PC-3 (cell line): ENCODE measurements around the gene HNRNPC. TPM values are rescaled to one million over a fixed set of nuclear protein-coding genes. Genes with fewer than 3 reads are reported as not detected.

ENCODE experiments used
- ATAC-seq: fragments of 200-7000 bp; cut with Tn5 transposase; 2 replicates; pipeline ENCODE4 v1.9.1; 2020; ENCODE audit warnings: mild to moderate bottlenecking, moderate library complexity
- BruUV-seq: library from RNA; stranded (reverse); fragments of 400-500 nt; replicated peaks from 2 replicates; lab custom pipeline; 2021; lab: Mats Ljungman, UMichigan
- CTCF ChIA-PET: fragments of 300-600 bp; sonication (Branson Sonifier 250); formaldehyde crosslinking; loops from one replicate; lab custom pipeline; 2022; ENCODE audit warnings: antibody characterized with exemption; lab: Charles Lee
- POLR2A ChIA-PET: fragments of 300-600 bp; sonication (Branson Sonifier 250); formaldehyde crosslinking; loops from one replicate; lab custom pipeline; 2022; ENCODE audit warnings: antibody characterized with exemption; ENCODE audit not compliant: unreplicated experiment; lab: Charles Lee
- DNase-seq: peaks from one replicate; pipeline ENCODE4 v3.0.0-alpha.2; 2015
- H2AFZ ChIP-seq: fragments of 300-600 bp; sonication (generic); 2 replicates; pipeline ENCODE4 v1.6.0; 2016; ENCODE audit warnings: antibody characterized with exemption, low read length
- H3F3A ChIP-seq: fragments of 300-600 bp; sonication (generic); one replicate; pipeline ENCODE4 v1.6.0; 2017; ENCODE audit warnings: antibody characterized with exemption, low read length, control low read depth, mild to moderate bottlenecking; ENCODE audit not compliant: unreplicated experiment
- H3K27ac ChIP-seq: fragments of 300-600 bp; sonication (generic); 2 replicates; pipeline ENCODE4 v1.5.1; 2016; ENCODE audit warnings: mild to moderate bottlenecking, low read length
- H3K27me3 ChIP-seq: fragments of 300-600 bp; sonication (generic); 2 replicates; pipeline ENCODE4 v1.6.1; 2016; ENCODE audit warnings: low read length, mixed read lengths
- H3K36me3 ChIP-seq: fragments of 300-600 bp; sonication (generic); 2 replicates; pipeline ENCODE4 v1.6.1; 2016; ENCODE audit warnings: low read depth, mixed run types, low read length, mixed read lengths
- H3K4me1 ChIP-seq: fragments of 300-600 bp; sonication (generic); 2 replicates; pipeline ENCODE4 v1.5.1; 2016; ENCODE audit warnings: low read length; ENCODE audit not compliant: insufficient read depth
- H3K4me2 ChIP-seq: fragments of 300-600 bp; sonication (generic); 2 replicates; pipeline ENCODE4 v1.6.0; 2016; ENCODE audit warnings: low read length
- H3K4me3 ChIP-seq: fragments of 300-600 bp; sonication (generic); 2 replicates; pipeline ENCODE4 v1.5.1; 2016; ENCODE audit warnings: mild to moderate bottlenecking, low read length, mixed read lengths
- H3K79me2 ChIP-seq: fragments of 300-600 bp; sonication (generic); 2 replicates; pipeline ENCODE4 v1.6.1; 2017; ENCODE audit warnings: low read length, mixed read lengths
- H3K9ac ChIP-seq: fragments of 300-600 bp; sonication (generic); 2 replicates; pipeline ENCODE4 v1.6.0; 2016; ENCODE audit warnings: mild to moderate bottlenecking, low read length
- H3K9me2 ChIP-seq: fragments of 300-600 bp; sonication (generic); replicated peaks from 2 replicates; pipeline ENCODE4 v1.6.1; 2016; ENCODE audit warnings: mixed run types, low read length, mixed read lengths
- H3K9me3 ChIP-seq: fragments of 300-600 bp; sonication (generic); 2 replicates; pipeline ENCODE4 v1.6.1; 2016; ENCODE audit warnings: low read length, mixed read lengths
- H4K20me1 ChIP-seq: fragments of 300-600 bp; sonication (generic); 2 replicates; pipeline ENCODE4 v1.6.1; 2016; ENCODE audit warnings: low read length, mixed read lengths
- CTCF ChIP-seq: fragments of 300-600 bp; sonication (generic); conservative IDR thresholded peaks from 2 replicates; pipeline ENCODE4 v1.5.1; 2017; ENCODE audit warnings: antibody characterized with exemption, low read depth, mild to moderate bottlenecking, low read length
- EZH2 ChIP-seq: fragments of 300-600 bp; sonication (generic); IDR thresholded peaks from one replicate; pipeline ENCODE4 v1.6.1; 2017; ENCODE audit warnings: antibody characterized with exemption, mild to moderate bottlenecking, low read length; ENCODE audit not compliant: unreplicated experiment
- EZH2phosphoT487 ChIP-seq: fragments of 300-600 bp; sonication (generic); IDR thresholded peaks from 2 replicates; pipeline ENCODE4 v1.6.1; 2018; ENCODE audit warnings: mild to moderate bottlenecking, antibody characterized with exemption, low read length, borderline replicate concordance
- intact Hi-C: fragments of 100-400 bp; cut with micrococcal nuclease; formaldehyde crosslinking; loops from 2 replicates; pipeline ENCODE4 v1.9.0; 2023
- total RNA-seq: library from RNA; depleted of rRNA; stranded (reverse); fragments of >200 nt; gene quantifications from 2 replicates; pipeline ENCODE4 v1.2.3, GENCODE V29; 2014

The HNRNPC gene
- total RNA-seq, 1 experiment from 2014 or later: 682 TPM

- Histone ChIP-seq H3K4me2 (no peak overlapping the region), H3K36me3 (peaks cover 1% of the 10 kb centered on the region; the same call in 1 of the 2 replicates), H3K27ac (no peak overlapping the region), H2AFZ (no peak overlapping the region), H3K27me3 (no peaks in the 10 kb centered on the region), H3K79me2 (no peaks in the 10 kb centered on the region), H3K4me1 (no peaks in the 10 kb centered on the region), H3K9me2 (no peaks in the 10 kb centered on the region), H4K20me1 (no peaks in the 10 kb centered on the region), H3F3A (peaks cover 6% of the 10 kb centered on the region), H3K4me3 (no peak overlapping the region), H3K9me3 (peaks cover 11% of the 10 kb centered on the region; the same call in 1 of the 2 replicates), H3K9ac (no peak overlapping the region)
- TF ChIP-seq EZH2phosphoT487: no peak
- no peak for TF ChIP-seq CTCF
- TF ChIP-seq EZH2: no peak
- ATAC-seq: peak; percentile 27
- peak; percentile 32 for DNase-seq
- no TSS peak for BruUV-seq
- ChIA-PET POLR2A (no interaction called here), CTCF (no interaction called here)
- intact Hi-C loops: no loop called here
These were observed 69.4 kb downstream of the HNRNPC start for GRCh38 chr14:21199611-21200560.

- ChIA-PET CTCF (no interaction called here), POLR2A (no interaction called here)
- Histone ChIP-seq H3K9me2 (no peaks in the 10 kb centered on the region), H3K27me3 (no peaks in the 10 kb centered on the region), H3F3A (peaks cover 6% of the 10 kb centered on the region), H3K36me3 (no peaks in the 10 kb centered on the region), H4K20me1 (no peaks in the 10 kb centered on the region), H2AFZ (no peak overlapping the region), H3K4me3 (no peak overlapping the region), H3K4me1 (no peaks in the 10 kb centered on the region), H3K9me3 (peaks cover 11% of the 10 kb centered on the region; the same call in 1 of the 2 replicates), H3K27ac (no peak overlapping the region), H3K9ac (no peak overlapping the region), H3K79me2 (no peaks in the 10 kb centered on the region), H3K4me2 (no peak overlapping the region)
- TF ChIP-seq CTCF (no peak), EZH2phosphoT487 (no peak), EZH2 (no peak)
- no peak for DNase-seq
- ATAC-seq: no peak
- BruUV-seq: TSS peak; percentile 1
- intact Hi-C loops: no loop called here
These were observed 71.6 kb downstream of the HNRNPC start for GRCh38 chr14:21197418-21198205.
